ENCODE results near the gene SSU72. TPM values are rescaled to one million over a fixed set of nuclear protein-coding genes. Genes with fewer than 3 reads are reported as not detected.

SSU72 gene
- total and polyA plus RNA-seq, 4 donors, result 35.4 to 57.4 (median 44.3) TPM

DNA sequence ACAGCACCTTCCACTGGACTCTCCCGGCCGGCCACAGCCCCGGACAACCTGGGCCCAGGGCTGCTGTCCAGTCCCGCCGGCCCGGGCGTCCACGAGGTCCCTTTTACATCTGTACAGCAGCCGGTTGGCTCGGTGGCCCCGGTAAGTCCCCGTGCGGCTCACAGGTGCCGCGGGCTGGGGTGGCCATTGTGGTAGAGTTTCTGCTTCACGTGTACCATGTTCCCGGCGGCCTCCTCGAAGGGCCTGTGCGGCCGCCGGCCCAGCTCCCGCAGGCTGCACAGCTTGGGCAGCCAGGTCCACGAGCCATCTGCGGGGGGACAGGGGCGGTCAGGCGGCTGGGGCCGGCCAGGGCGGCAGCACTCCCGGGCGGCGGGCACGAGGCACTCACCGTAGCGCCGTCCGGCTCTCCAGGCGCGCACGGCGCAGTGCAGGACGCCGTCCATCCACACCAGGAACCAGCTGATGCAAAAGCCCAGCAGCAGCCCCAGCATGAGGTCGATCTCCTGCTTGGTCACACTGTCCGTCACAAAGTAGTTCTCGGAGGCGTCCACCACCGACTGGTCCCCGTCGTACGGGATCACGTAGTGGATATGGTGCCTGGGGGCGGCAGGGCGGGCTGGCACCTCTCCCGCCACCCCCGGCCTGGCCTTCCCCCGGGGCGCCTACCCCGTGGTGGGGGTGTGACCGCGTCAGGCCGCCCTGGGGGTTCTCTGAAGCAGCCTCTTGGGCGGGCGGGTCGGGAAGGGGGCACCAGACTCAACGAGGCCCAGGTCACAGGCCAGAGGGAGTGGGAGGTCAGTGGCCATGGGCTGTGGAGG is 39.3 kb downstream of the SSU72 start:
- Histone ChIP-seq H3K4me1 (ENCODE audit: control insufficient read depth in 4 of 4, insufficient read depth in 4 of 4, low read length in 3 of 4) (no peaks in the 10 kb centered on the region), H3K9me3 (ENCODE audit: control insufficient read depth in 4 of 4, low read length in 3 of 4) (peaks cover 0 to 2% (median 0%) of the 10 kb centered on the region in 4 donors), H3K4me3 (ENCODE audit: low read depth in 1 of 3, low read length in 3 of 3) (no peak overlapping the region), H3K36me3 (ENCODE audit: control insufficient read depth in 4 of 4, insufficient read depth in 3 of 4, low read depth in 1 of 4, low read length in 3 of 4) (no peaks in the 10 kb centered on the region), H3K9ac (ENCODE audit: low read depth in 1 of 2, low read length in 2 of 2) (no peak overlapping the region), H3K27ac (ENCODE audit: low read depth in 1 of 2, low read length in 2 of 2) (no peak overlapping the region), H3K27me3 (ENCODE audit: control insufficient read depth in 4 of 4, insufficient read depth in 4 of 4, low read length in 3 of 4) (no peaks in the 10 kb centered on the region)
- TF ChIP-seq RAD21 (IDR thresholded peaks at IDR 0.05) (no peak), HNF4G (IDR thresholded peaks at IDR 0.05) (no peak), GABPA (IDR thresholded peaks at IDR 0.05 in 1 of 2, conservative IDR thresholded peaks at IDR 0.05 in 1 of 2) (no peak), HNF4A (conservative IDR thresholded peaks at IDR 0.05) (no peak), JUND (IDR thresholded peaks at IDR 0.05) (no peak), FOXA1 (IDR thresholded peaks at IDR 0.05) (no peak), TAF1 (conservative IDR thresholded peaks at IDR 0.05) (no peak), SP1 (IDR thresholded peaks at IDR 0.05) (no peak), YY1 (IDR thresholded peaks at IDR 0.05) (no peak), RXRA (IDR thresholded peaks at IDR 0.05) (no peak), NR2F2 (IDR thresholded peaks at IDR 0.05) (no peak), FOXA2 (IDR thresholded peaks at IDR 0.05) (no peak), EGR1 (IDR thresholded peaks at IDR 0.05; ENCODE audit: low read depth in 2 of 2) (no peak)
- TF ChIP-seq, protein P1, sequence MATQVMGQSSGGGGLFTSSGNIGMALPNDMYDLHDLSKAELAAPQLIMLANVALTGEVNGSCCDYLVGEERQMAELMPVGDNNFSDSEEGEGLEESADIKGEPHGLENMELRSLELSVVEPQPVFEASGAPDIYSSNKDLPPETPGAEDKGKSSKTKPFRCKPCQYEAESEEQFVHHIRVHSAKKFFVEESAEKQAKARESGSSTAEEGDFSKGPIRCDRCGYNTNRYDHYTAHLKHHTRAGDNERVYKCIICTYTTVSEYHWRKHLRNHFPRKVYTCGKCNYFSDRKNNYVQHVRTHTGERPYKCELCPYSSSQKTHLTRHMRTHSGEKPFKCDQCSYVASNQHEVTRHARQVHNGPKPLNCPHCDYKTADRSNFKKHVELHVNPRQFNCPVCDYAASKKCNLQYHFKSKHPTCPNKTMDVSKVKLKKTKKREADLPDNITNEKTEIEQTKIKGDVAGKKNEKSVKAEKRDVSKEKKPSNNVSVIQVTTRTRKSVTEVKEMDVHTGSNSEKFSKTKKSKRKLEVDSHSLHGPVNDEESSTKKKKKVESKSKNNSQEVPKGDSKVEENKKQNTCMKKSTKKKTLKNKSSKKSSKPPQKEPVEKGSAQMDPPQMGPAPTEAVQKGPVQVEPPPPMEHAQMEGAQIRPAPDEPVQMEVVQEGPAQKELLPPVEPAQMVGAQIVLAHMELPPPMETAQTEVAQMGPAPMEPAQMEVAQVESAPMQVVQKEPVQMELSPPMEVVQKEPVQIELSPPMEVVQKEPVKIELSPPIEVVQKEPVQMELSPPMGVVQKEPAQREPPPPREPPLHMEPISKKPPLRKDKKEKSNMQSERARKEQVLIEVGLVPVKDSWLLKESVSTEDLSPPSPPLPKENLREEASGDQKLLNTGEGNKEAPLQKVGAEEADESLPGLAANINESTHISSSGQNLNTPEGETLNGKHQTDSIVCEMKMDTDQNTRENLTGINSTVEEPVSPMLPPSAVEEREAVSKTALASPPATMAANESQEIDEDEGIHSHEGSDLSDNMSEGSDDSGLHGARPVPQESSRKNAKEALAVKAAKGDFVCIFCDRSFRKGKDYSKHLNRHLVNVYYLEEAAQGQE (IDR thresholded peaks at IDR 0.05), result no peak
- TF ChIP-seq, protein P2, sequence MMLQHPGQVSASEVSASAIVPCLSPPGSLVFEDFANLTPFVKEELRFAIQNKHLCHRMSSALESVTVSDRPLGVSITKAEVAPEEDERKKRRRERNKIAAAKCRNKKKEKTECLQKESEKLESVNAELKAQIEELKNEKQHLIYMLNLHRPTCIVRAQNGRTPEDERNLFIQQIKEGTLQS (IDR thresholded peaks at IDR 0.05), result no peak
- TF ChIP-seq, protein P3, sequence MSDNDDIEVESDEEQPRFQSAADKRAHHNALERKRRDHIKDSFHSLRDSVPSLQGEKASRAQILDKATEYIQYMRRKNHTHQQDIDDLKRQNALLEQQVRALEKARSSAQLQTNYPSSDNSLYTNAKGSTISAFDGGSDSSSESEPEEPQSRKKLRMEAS (IDR thresholded peaks at IDR 0.05), result no peak
- TF ChIP-seq, protein P4, sequence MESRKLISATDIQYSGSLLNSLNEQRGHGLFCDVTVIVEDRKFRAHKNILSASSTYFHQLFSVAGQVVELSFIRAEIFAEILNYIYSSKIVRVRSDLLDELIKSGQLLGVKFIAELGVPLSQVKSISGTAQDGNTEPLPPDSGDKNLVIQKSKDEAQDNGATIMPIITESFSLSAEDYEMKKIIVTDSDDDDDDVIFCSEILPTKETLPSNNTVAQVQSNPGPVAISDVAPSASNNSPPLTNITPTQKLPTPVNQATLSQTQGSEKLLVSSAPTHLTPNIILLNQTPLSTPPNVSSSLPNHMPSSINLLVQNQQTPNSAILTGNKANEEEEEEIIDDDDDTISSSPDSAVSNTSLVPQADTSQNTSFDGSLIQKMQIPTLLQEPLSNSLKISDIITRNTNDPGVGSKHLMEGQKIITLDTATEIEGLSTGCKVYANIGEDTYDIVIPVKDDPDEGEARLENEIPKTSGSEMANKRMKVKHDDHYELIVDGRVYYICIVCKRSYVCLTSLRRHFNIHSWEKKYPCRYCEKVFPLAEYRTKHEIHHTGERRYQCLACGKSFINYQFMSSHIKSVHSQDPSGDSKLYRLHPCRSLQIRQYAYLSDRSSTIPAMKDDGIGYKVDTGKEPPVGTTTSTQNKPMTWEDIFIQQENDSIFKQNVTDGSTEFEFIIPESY (IDR thresholded peaks at IDR 0.05), result no peak
- TF ChIP-seq, protein P5, sequence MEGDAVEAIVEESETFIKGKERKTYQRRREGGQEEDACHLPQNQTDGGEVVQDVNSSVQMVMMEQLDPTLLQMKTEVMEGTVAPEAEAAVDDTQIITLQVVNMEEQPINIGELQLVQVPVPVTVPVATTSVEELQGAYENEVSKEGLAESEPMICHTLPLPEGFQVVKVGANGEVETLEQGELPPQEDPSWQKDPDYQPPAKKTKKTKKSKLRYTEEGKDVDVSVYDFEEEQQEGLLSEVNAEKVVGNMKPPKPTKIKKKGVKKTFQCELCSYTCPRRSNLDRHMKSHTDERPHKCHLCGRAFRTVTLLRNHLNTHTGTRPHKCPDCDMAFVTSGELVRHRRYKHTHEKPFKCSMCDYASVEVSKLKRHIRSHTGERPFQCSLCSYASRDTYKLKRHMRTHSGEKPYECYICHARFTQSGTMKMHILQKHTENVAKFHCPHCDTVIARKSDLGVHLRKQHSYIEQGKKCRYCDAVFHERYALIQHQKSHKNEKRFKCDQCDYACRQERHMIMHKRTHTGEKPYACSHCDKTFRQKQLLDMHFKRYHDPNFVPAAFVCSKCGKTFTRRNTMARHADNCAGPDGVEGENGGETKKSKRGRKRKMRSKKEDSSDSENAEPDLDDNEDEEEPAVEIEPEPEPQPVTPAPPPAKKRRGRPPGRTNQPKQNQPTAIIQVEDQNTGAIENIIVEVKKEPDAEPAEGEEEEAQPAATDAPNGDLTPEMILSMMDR (IDR thresholded peaks at IDR 0.05; ENCODE audit: low read depth, low read length, missing input control), result no peak
- WGBS, result 96% methylated on average over 66 of the region's 66 CpGs
- DNase-seq (ENCODE audit: low spot score), result no peak

All from liver (tissue), 9 donors.